LNCaP clone FGC (cell line): Measurements from ENCODE around the gene ANKUB1.

Source experiments
- DNase-seq: peaks from one replicate; pipeline ENCODE4 v3.0.0-alpha.2; 2011; ENCODE audit warnings: low read depth
- H3K4me3 ChIP-seq: 2 replicates; pipeline ENCODE4 v1.5.1; 2011; ENCODE audit warnings: mild to moderate bottlenecking, low read depth, low read length, control low read depth
- TF ChIP-seq, protein P1 (sequence below): IDR thresholded peaks from 2 replicates; pipeline ENCODE4 v1.5.1; 2012; ENCODE audit warnings: mild to moderate bottlenecking; ENCODE audit not compliant: control insufficient read depth, insufficient read depth; ENCODE audit errors: extremely low read depth

ANKUB1 gene

DNA sequence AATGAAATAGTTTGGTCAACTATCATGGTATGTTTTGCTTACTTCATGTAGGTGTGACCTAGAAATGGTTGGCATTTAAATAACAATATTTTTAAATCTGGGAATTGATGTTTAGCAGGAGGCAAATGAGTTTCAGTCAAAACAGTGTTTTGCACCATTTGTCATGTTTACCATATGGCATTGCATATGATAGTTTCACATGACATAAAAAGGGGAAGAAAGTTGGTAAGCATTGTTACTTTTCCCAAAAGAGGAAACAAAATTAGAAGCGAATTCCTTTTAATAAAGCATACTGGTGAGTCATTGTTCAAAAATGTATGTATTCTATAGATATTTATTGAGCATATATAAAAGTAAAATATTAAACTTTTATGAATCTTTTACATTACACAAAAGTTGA, 23.0 kb upstream of the ANKUB1 start:
- H3K4me3 ChIP-seq = no peak overlapping the region
- no peak for DNase-seq
- TF ChIP-seq, protein P1, sequence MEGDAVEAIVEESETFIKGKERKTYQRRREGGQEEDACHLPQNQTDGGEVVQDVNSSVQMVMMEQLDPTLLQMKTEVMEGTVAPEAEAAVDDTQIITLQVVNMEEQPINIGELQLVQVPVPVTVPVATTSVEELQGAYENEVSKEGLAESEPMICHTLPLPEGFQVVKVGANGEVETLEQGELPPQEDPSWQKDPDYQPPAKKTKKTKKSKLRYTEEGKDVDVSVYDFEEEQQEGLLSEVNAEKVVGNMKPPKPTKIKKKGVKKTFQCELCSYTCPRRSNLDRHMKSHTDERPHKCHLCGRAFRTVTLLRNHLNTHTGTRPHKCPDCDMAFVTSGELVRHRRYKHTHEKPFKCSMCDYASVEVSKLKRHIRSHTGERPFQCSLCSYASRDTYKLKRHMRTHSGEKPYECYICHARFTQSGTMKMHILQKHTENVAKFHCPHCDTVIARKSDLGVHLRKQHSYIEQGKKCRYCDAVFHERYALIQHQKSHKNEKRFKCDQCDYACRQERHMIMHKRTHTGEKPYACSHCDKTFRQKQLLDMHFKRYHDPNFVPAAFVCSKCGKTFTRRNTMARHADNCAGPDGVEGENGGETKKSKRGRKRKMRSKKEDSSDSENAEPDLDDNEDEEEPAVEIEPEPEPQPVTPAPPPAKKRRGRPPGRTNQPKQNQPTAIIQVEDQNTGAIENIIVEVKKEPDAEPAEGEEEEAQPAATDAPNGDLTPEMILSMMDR = no peak

- TF ChIP-seq, protein P1 = no peak
- DNase-seq = peak; percentile 39
- peak overlapping the region; percentile 68 for H3K4me3 ChIP-seq
Measured at GRCh38 chr3:149813367-149814281, 21.3 kb upstream of the ANKUB1 start.

DNA sequence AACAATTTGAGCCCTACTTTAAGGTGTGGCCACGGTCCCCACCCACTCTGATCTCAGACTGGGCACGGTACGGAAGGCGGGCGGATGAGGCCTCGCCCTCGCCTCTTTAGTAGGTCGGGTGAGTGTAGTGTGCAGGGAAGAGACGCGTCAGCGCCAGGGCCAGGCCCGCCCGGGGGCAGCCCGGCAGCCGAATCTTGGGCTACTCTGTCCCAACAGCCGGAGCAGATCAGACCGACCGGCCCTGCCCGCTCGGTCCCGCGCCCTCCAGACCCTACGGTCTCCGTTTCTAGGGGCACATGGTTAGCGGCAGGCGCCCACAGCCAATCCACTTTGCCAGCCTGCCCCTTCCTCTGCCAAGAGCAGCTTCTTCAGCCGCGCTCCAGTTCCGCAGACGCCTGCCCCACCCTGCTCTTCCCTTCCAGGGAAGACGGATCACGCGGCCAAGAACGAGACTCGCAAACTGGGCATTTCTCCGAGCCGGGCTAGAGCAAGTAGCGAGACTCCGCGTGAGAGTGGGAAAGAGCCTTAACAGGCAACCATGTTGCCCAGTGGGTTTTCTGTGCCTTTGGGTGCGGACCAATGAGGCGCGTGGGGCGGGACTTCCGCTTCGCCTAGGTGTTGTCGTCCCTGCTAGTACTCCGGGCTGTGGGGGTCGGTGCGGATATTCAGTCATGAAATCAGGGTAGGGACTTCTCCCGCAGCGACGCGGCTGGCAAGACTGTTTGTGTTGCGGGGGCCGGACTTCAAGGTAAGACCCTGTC, 20.4 kb upstream of the ANKUB1 start, which contains the start of gene RNF13:
Gene RNF13, plus strand, starts transcription at position 610 of the 761 bp plus-strand sequence. CDS start 32,812 bp downstream, outside the sequence.
- TF ChIP-seq, protein P1 = no peak
- DNase-seq = peak; percentile 90
- H3K4me3 ChIP-seq = peak within 1 kb of the TSS; percentile 68

- TF ChIP-seq, protein P1 = no peak
- DNase-seq = no peak
- peak overlapping the region; percentile 68 for H3K4me3 ChIP-seq
Measured at GRCh38 chr3:149812165-149812605, 19.8 kb upstream of the ANKUB1 start.

GRCh38 chr3:149810846-149811245, 18.5 kb upstream of the ANKUB1 start:
- no peak overlapping the region for H3K4me3 ChIP-seq
- TF ChIP-seq, protein P1 = no peak
- no peak for DNase-seq

- no peak for DNase-seq
- TF ChIP-seq, protein P1 = no peak
- H3K4me3 ChIP-seq = no peak overlapping the region
Measured at GRCh38 chr3:149809699-149810098, 17.3 kb upstream of the ANKUB1 start.
